CD4-positive, alpha-beta T cell treated with Interleukin-15 for 1 hour (primary cell): Measurements from ENCODE around the gene LPIN3.

ENCODE experiments used
- DNase-seq: peaks from one replicate; pipeline ENCODE4 v3.0.0-alpha.2; 2020

The LPIN3 gene

GRCh38 chr20:41352666-41353065 is 12.0 kb downstream of the LPIN3 start:
- DNase-seq = no peak

DNA sequence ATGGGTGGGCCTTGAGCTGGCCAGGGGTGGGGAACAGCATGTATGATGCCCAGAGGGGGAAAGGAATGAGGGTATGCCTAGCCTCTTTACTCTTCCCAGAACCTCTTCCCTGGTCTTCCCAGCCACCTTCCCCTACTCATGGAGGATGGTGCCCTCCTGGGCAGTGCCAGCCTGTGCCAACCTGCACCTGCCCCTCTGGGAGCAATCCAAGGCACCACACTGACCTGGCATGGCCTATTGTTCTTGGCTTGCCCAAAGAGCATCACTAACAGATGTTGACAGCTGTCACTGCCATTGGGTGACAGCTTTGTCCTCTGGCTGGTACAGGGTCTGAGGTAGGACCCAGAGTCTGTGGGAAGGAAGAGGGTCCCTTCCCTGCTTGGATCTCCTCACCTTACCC is 12.9 kb downstream of the LPIN3 start:
- no peak for DNase-seq

- no peak for DNase-seq
Observed at GRCh38 chr20:41355192-41355591, 14.6 kb downstream of the LPIN3 start.

GRCh38 chr20:41355598-41356203 is 15.1 kb downstream of the LPIN3 start:
- DNase-seq = no peak

- DNase-seq = no peak
Observed at GRCh38 chr20:41356951-41357350, 16.3 kb downstream of the LPIN3 start.

DNA sequence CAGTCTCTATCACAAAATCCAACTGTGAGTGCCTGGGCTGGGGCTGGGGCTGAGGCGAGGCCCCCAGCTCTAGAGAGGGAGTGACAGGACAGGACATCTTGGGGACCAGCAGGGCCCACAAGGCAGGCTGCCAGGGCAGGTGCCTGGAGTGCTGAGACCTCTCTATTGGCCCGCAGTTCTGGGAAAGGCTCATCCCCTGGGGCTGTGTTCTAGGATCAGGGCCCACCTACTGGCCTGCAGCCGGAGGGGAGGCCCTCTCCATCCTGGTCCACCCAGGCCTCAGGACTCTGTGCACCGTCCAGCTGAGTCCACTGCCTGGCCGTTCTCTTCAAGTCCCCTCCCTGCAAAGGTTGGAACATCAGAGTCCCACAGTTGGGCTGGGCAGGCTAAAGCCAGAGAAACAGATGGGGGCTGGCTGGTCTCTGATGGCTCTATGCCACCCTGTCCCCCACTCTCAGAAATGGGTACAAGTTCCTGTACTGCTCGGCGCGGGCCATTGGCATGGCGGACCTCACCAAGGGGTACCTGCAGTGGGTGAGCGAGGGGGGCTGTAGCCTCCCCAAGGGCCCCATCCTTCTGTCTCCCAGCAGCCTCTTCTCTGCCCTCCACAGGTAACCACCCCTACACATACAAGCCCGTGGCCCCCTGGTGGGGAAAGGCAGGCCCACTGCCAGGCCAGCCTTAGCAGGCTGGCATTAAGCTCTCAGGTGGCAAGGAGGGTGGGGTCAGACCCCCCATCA is 17.0 kb downstream of the LPIN3 start:
- DNase-seq = no peak

DNA sequence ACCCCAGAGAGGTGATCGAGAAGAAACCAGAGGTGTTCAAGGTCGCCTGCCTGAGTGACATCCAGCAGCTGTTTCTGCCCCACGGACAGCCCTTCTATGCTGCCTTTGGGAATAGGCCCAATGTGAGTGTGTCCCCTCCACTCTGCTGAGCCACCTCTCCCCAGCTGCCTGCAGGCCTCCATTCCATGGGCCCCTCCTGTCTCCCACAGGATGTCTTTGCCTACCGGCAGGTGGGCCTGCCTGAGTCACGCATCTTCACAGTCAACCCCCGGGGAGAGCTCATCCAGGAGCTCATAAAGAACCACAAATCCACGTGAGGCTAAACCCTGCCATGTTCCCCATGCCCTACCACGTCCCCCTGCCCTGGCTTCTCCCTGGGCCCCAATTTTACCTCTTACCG is 17.6 kb downstream of the LPIN3 start:
- DNase-seq = no peak

- no peak for DNase-seq
Observed at GRCh38 chr20:41358717-41359116, 18.1 kb downstream of the LPIN3 start.

DNA sequence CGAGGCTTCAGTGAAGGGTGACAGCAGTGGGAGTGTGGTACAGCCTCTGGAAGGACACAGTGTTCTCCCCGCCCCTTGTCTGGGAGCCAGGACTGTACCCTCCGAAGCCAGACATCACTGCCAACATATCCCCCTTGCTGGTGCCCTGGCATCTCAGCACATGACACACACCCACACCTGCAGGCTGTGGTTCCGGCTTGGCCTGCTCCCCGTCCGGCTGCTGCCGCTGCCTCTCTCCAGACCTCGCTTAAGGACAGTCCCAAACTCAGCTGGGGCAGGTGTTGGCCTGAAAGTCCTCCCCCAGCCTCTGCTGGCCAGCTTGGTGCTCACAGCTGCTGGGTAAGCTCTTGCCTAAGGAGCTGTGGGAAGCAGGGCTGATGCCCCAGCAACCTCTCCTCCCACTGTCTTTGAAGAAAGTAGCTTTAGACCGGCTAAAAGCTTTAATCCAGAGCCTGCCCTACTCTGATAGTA is 19.0 kb downstream of the LPIN3 start:
- DNase-seq = no peak

- DNase-seq = no peak
Observed at GRCh38 chr20:41360831-41361756, 20.5 kb downstream of the LPIN3 start.

DNA sequence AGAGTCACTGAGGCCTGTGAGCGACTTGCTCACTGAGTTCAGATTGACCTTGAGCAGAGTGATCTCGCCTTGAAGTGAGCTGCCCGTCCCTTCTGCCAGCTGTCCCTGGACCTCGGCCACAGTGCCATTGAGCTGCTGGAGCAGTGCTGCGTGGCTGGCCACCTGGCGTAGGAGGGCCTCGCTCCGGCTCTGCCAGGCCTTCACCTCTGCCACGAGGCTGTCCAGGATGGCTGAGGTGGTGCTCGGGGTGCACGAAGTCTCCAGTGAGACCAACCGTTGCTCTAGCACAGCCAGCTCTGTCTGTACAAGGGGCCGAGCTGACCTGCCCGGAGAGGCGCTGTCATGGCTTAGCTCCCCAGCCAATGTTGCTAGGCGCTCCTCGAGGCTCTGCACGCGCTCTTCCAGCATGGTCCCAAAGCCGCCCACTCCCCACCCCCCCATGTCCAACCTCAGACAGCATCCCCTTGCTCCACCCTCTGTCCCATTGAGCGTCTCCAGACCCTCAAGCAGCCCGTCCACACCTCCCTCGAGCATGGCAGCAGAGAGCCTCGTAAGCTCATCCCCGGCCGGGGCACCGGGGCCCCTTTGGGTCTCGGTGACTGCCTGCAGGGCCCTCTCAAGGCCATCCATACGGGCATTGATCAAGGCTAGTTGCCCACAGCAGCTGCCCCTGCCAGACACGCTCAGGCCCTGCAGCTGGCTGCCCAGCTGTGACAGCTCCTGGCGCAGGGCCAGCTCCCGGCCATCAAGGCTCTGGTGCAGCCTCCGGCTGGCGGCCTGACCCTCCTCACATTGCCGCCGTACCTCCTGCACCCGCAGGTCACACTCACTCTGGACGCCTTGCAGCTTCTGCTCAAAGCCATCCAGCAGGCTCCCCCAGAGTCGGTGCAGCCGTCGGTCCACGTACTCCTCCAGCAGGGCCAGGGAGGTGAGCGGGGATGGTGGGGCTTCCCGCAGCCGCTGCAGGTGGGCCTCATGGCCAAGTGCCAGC is 21.4 kb downstream of the LPIN3 start:
- no peak for DNase-seq

DNA sequence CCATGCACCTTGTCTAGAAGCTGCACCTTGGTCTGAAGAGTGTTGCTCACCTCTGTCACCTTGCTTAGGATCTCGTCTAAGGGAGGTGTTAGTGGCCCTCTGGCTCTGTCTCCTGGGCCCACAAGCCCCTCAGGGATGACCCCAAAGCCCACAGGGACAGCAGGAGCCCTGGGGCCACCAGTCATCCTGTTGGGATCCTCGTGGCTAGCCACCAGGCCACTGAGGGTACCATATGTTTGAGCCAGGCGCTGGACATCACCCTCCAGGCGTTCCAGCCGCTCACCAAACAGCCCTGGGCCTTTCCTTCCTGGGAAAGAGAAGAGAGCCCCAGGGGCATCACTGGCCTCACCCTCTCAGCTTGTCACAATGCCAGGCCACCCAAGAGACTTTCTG is 22.1 kb downstream of the LPIN3 start:
- DNase-seq = no peak

DNA sequence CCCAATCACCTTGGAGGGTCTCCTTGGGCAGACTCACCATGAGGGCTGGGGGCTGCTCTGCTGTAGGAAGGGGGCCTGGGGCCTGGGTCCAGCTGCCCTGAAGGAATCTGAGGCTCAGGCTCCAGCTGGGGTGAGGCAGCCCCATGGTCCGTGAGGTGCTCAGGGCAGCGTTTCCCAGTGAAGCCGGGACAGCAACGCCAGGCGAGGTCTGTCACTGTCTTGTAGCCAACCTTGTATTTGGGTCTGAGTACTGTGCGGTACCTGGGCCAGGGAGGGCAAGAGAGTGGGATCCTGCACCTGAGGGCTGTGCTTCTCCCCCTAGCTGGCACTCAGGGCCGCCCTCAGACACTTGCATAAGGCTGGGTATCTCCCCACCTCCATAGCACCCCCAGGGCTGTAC is 23.0 kb downstream of the LPIN3 start:
- no peak for DNase-seq

- DNase-seq = no peak
Observed at GRCh38 chr20:41364236-41364855, 23.7 kb downstream of the LPIN3 start.

- DNase-seq = no peak
Observed at GRCh38 chr20:41364967-41365765, 24.5 kb downstream of the LPIN3 start.

- DNase-seq = no peak
Observed at GRCh38 chr20:41365777-41366545, 25.3 kb downstream of the LPIN3 start.

- no peak for DNase-seq
Observed at GRCh38 chr20:41366546-41367392, 26.1 kb downstream of the LPIN3 start, which contains the start of gene EMILIN3. Gene EMILIN3, minus strand, starts transcription at chr20:41366818. Its CDS starts 184 bp downstream, at chr20:41366634.

- no peak for DNase-seq
Observed at GRCh38 chr20:41367393-41367695, 26.7 kb downstream of the LPIN3 start.

GRCh38 chr20:41367956-41368355 is 27.3 kb downstream of the LPIN3 start:
- no peak for DNase-seq
